WI38 (cell line): ENCODE measurements around the gene GM2A.

Experiments used
- H3K4me3 ChIP-seq: 2 replicates; pipeline ENCODE4 v1.5.1; 2011; ENCODE audit warnings: low read depth, mild to moderate bottlenecking, control low read depth, low read length
- CTCF ChIP-seq: IDR thresholded peaks from 2 replicates; pipeline ENCODE4 v1.5.1; 2012; ENCODE audit warnings: low read depth, mild to moderate bottlenecking, control low read depth, low read length

GM2A gene

GRCh38 chr5:151286246-151286645 lies 33.3 kb downstream of the GM2A start:
- no peak overlapping the region for H3K4me3 ChIP-seq
- TF ChIP-seq CTCF: no peak

DNA sequence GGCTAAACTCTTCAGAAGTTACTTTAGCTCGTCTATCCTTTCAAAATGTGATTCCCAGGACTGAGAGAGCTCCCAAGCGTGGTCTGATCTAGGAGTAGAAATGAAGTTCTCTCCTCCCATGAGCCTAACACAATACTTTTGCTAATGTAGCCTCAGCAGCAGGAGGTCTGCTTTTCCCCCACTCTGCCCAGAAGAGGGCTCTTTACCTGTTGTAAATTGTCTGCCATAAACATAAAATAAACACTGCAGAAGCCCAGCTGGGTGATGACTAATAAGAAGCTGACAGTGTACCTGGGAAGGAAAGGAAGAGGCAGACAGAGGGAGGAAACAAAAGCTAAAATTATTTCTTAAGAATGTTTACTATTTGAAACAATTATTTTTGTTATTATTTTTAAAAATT lies 35.2 kb downstream of the GM2A start:
- no peak overlapping the region for H3K4me3 ChIP-seq
- TF ChIP-seq CTCF: no peak

DNA sequence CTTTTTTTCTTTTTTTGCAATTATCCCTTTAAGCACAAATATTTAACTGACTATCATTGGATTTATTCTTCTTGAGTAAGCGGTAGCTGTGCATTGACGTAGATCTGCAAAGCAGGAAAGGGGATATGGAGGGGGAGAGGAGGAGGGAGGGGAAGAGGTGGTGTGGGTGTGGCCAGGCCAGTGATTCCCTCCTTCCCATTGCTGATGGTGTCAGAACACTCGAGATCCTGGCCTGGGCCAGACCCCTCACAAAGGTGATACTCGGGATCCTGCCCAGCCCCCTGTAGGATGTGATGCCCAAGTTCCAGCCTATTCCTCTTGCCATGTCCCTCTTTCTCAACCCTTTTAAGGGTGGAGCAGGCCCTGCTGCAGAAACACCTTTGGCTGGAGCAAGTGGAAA lies 40.6 kb downstream of the GM2A start:
- H3K4me3 ChIP-seq: no peak overlapping the region
- TF ChIP-seq CTCF: no peak

DNA sequence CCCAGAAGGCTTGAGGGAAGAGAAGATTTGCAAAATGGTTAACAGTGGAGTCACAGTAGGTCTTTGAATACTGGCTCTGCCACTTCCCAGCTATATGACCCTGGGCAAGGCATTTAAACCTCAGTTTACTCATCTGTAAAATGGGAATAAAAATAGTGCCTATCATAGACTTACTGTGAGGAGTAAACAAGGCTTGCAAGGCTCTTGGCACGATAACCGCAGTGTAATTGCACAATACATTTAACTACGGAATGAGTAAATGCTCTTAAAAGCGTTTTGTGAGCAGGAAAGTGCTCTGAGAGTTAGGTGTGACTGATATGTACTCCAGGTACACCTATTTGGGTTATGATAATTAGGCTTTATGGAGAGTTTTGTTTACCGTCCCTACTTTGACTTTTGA lies 42.2 kb downstream of the GM2A start:
- no peak overlapping the region for H3K4me3 ChIP-seq
- no peak for TF ChIP-seq CTCF

- no peak overlapping the region for H3K4me3 ChIP-seq
- no peak for TF ChIP-seq CTCF
These were observed 42.9 kb downstream of the GM2A start for GRCh38 chr5:151295791-151296477.

DNA sequence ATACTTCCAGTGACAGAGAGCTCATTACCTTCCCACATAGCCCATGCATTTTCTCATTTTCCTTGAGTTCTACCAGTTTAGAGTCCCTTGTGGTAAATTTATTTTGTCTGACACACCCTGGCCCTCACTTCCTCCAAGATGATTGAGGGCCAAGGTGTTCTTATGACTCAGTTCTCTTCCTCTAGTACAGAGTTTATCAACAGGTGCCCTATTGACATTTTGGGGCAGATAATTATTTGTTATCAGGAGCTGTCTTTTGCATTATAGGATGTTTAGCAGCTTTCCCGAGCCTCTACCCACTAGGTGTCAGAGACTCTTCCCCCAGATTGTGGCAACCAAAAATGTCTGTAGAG lies 43.5 kb downstream of the GM2A start:
- H3K4me3 ChIP-seq: no peak overlapping the region
- TF ChIP-seq CTCF: no peak

GRCh38 chr5:151296974-151297373 lies 44.0 kb downstream of the GM2A start:
- no peak for TF ChIP-seq CTCF
- H3K4me3 ChIP-seq: no peak overlapping the region
